OCI-LY3 (cell line): ENCODE measurements around the gene TWSG1.
"Not testable (repeated sequence)": the region's sequence is repeated elsewhere in the genome, so short reads cannot be mapped to it uniquely, and the experiment has no call there.

Experiments used
- H2AFZ ChIP-seq: fragments of 200-600, 300-600 bp; shearing (Covaris generic); 2 replicates; pipeline ENCODE4 v1.6.0; 2014; ENCODE audit warnings: antibody characterized with exemption, low read depth, low read length
- H3K27ac ChIP-seq: fragments of 200-600, 300-600 bp; sonication (generic); 2 replicates; pipeline ENCODE4 v1.5.1; 2014; ENCODE audit warnings: mild to moderate bottlenecking, low read length, moderate library complexity, mixed read lengths
- H3K27me3 ChIP-seq: fragments of 200-600, 300-600 bp; sonication (generic); 2 replicates; pipeline ENCODE4 v1.6.1; 2014; ENCODE audit warnings: low read depth, low read length, mixed read lengths
- H3K36me3 ChIP-seq: fragments of 200-600, 300-600 bp; sonication (generic); replicated peaks from 2 replicates; pipeline ENCODE3; 2014; ENCODE audit warnings: low read depth, low read length, mixed read lengths
- H3K4me1 ChIP-seq: fragments of 300-600, 200-600 bp; sonication (generic); 2 replicates; pipeline ENCODE4 v1.6.1; 2014; ENCODE audit warnings: low read length, mixed read lengths
- H3K4me2 ChIP-seq: fragments of 200-600, 300-600 bp; sonication (generic); 2 replicates; pipeline ENCODE4 v1.6.1; 2014; ENCODE audit warnings: low read length, mixed read lengths
- H3K4me3 ChIP-seq: fragments of 300-600, 200-600 bp; sonication (generic); 2 replicates; pipeline ENCODE4 v1.5.1; 2014; ENCODE audit warnings: antibody characterized with exemption, mild to moderate bottlenecking, low read length, moderate library complexity
- H3K79me2 ChIP-seq: fragments of 300-600, 200-600 bp; shearing (Covaris generic); 2 replicates; pipeline ENCODE4 v1.6.1; 2014; ENCODE audit warnings: mild to moderate bottlenecking, low read length, mixed read lengths
- H3K9ac ChIP-seq: fragments of 300-600, 200-600 bp; shearing (Covaris generic); 2 replicates; pipeline ENCODE4 v1.6.0; 2014; ENCODE audit warnings: mild to moderate bottlenecking, low read length, moderate library complexity
- H3K9me3 ChIP-seq: fragments of 200-600, 300-600 bp; shearing (Covaris generic); 2 replicates; pipeline ENCODE4 v1.6.1; 2014; ENCODE audit warnings: low read length, mixed read lengths; ENCODE audit not compliant: insufficient read depth
- H4K20me1 ChIP-seq: fragments of 200-600, 300-600 bp; sonication (generic); 2 replicates; pipeline ENCODE4 v1.6.1; 2016; ENCODE audit warnings: low read length, mixed read lengths; ENCODE audit not compliant: insufficient read depth
- CTCF ChIP-seq: fragments of 200-600, 300-600 bp; sonication (generic); IDR thresholded peaks from 2 replicates; pipeline ENCODE4 v1.5.1; 2014; ENCODE audit warnings: antibody characterized with exemption, low read length, low read depth
- EZH2phosphoT487 ChIP-seq: fragments of 200-600 bp; shearing (Covaris generic); IDR thresholded peaks from 2 replicates; pipeline ENCODE4 v1.6.1; 2018; ENCODE audit warnings: antibody characterized with exemption, mixed run types, low read depth

The TWSG1 gene

GRCh38 chr18:9428301-9428706 is 93.7 kb downstream of the TWSG1 start:
- Histone ChIP-seq H3K27ac (no peak overlapping the region), H4K20me1 (no peaks in the 10 kb centered on the region), H3K9me3 (no peaks in the 10 kb centered on the region), H3K4me1 (no peaks in the 10 kb centered on the region), H2AFZ (no peak overlapping the region), H3K4me2 (no peak overlapping the region), H3K9ac (no peak overlapping the region), H3K4me3 (no peak overlapping the region), H3K36me3 (no peaks in the 10 kb centered on the region), H3K79me2 (no peaks in the 10 kb centered on the region), H3K27me3 (no peaks in the 10 kb centered on the region)
- no peak for TF ChIP-seq CTCF
- no peak for TF ChIP-seq EZH2phosphoT487

- TF ChIP-seq CTCF = no peak
- no peak for TF ChIP-seq EZH2phosphoT487
- no peak overlapping the region for H3K4me2 ChIP-seq
- no peak overlapping the region for H3K9ac ChIP-seq
- no peak overlapping the region for H3K27ac ChIP-seq
- H4K20me1 ChIP-seq = no peaks in the 10 kb centered on the region
- H3K4me1 ChIP-seq = no peaks in the 10 kb centered on the region
- no peaks in the 10 kb centered on the region for H3K36me3 ChIP-seq
- H3K79me2 ChIP-seq = no peaks in the 10 kb centered on the region
- no peak overlapping the region for H3K4me3 ChIP-seq
- no peaks in the 10 kb centered on the region for H3K9me3 ChIP-seq
- no peaks in the 10 kb centered on the region for H3K27me3 ChIP-seq
- no peak overlapping the region for H2AFZ ChIP-seq
Measured at GRCh38 chr18:9428862-9429661, 94.5 kb downstream of the TWSG1 start.

GRCh38 chr18:9429662-9429993 is 95.1 kb downstream of the TWSG1 start:
- Histone ChIP-seq H4K20me1 (no peaks in the 10 kb centered on the region), H3K79me2 (no peaks in the 10 kb centered on the region), H3K4me3 (no peak overlapping the region), H3K4me1 (no peaks in the 10 kb centered on the region), H3K27ac (no peak overlapping the region), H3K9me3 (no peaks in the 10 kb centered on the region), H3K36me3 (no peaks in the 10 kb centered on the region), H3K4me2 (no peak overlapping the region), H3K27me3 (no peaks in the 10 kb centered on the region), H2AFZ (no peak overlapping the region), H3K9ac (no peak overlapping the region)
- TF ChIP-seq EZH2phosphoT487 (no peak), CTCF (no peak)

GRCh38 chr18:9430315-9430714 is 95.7 kb downstream of the TWSG1 start:
- not testable (repeated sequence) for H4K20me1 ChIP-seq, H3K27ac ChIP-seq, H3K4me2 ChIP-seq, H3K4me1 ChIP-seq, H3K27me3 ChIP-seq, H3K4me3 ChIP-seq, H2AFZ ChIP-seq, H3K79me2 ChIP-seq, H3K36me3 ChIP-seq, H3K9me3 ChIP-seq, H3K9ac ChIP-seq
